ENCODE measurements around the gene SLC8A2. TPM values are rescaled to one million over a fixed set of nuclear protein-coding genes. Genes with fewer than 3 reads are reported as not detected.
"Not testable (repeated sequence)": the region's sequence is repeated elsewhere in the genome, so short reads cannot be mapped to it uniquely, and the experiment has no call there.

Gene SLC8A2
- polyA plus RNA-seq, 1 donor from 2014 or later = not detected

GRCh38 chr19:47486220-47486619, 14.5 kb upstream of the SLC8A2 start:
- not testable (repeated sequence) for H3K36me3 Mint-ChIP-seq, H3K27me3 Mint-ChIP-seq, H3K9me3 Mint-ChIP-seq
- H3K27ac Mint-ChIP-seq = peak overlapping the region in 2 of 3 donors; percentile 64 to 71
- peaks cover 27 to 29% (median 27%) of the 10 kb centered on the region in 3 donors for H3K4me1 Mint-ChIP-seq
- peak overlapping the region in 2 of 4 donors; percentile 49 to 91 for H3K4me3 Mint-ChIP-seq

GRCh38 chr19:47485210-47485609, 13.5 kb upstream of the SLC8A2 start:
- H3K4me3 Mint-ChIP-seq = peak overlapping the region; percentile 91 to 100 (median 97)
- peak overlapping the region; percentile 53 to 92 (median 88) for H3K27ac Mint-ChIP-seq
- no peaks in the 10 kb centered on the region for H3K27me3 Mint-ChIP-seq
- peaks cover 27 to 30% (median 29%) of the 10 kb centered on the region in 3 donors for H3K4me1 Mint-ChIP-seq
- H3K36me3 Mint-ChIP-seq = peaks cover 2% of the 10 kb centered on the region
- H3K9me3 Mint-ChIP-seq = no peaks in the 10 kb centered on the region

GRCh38 chr19:47483800-47484690, 12.4 kb upstream of the SLC8A2 start, which contains the start of gene KPTN:
Gene KPTN, minus strand, starts transcription at chr19:47484219. Its CDS starts 59 bp downstream, at chr19:47484160.
- H3K27me3 Mint-ChIP-seq = peaks cover 2% of the 10 kb centered on the region
- H3K27ac Mint-ChIP-seq = peak within 1 kb of the TSS; percentile 88 to 97 (median 97)
- H3K36me3 Mint-ChIP-seq = no peaks in the 10 kb centered on the region
- peak within 1 kb of the TSS; percentile 91 to 100 (median 97) for H3K4me3 Mint-ChIP-seq
- H3K9me3 Mint-ChIP-seq = no peaks in the 10 kb centered on the region
- H3K4me1 Mint-ChIP-seq = peaks cover 27 to 29% (median 28%) of the 10 kb centered on the region in 3 donors

GRCh38 chr19:47483200-47483599, 11.5 kb upstream of the SLC8A2 start:
- peak overlapping the region in 2 of 4 donors; percentile 91 to 99 for H3K4me3 Mint-ChIP-seq
- peaks cover 2% of the 10 kb centered on the region for H3K27me3 Mint-ChIP-seq
- H3K4me1 Mint-ChIP-seq = peaks cover 27 to 29% (median 28%) of the 10 kb centered on the region in 3 donors
- H3K36me3 Mint-ChIP-seq = no peaks in the 10 kb centered on the region
- no peaks in the 10 kb centered on the region for H3K9me3 Mint-ChIP-seq
- H3K27ac Mint-ChIP-seq = peak overlapping the region in 2 of 3 donors; percentile 45 to 97

- peaks cover 2% of the 10 kb centered on the region for H3K36me3 Mint-ChIP-seq
- H3K4me1 Mint-ChIP-seq = peaks cover 20 to 27% (median 21%) of the 10 kb centered on the region in 3 donors
- peak overlapping the region in 1 of 3 donors; percentile 85 for H3K27ac Mint-ChIP-seq
- H3K9me3 Mint-ChIP-seq = no peaks in the 10 kb centered on the region
- H3K27me3 Mint-ChIP-seq = peaks cover 2% of the 10 kb centered on the region
- H3K4me3 Mint-ChIP-seq = peak overlapping the region in 2 of 4 donors; percentile 45 to 66
Measured at GRCh38 chr19:47481460-47482052, 9.9 kb upstream of the SLC8A2 start.

- Mint-ChIP-seq H3K4me3 (peak overlapping the region in 2 of 4 donors; percentile 43 to 66), H3K4me1 (peaks cover 14 to 19% (median 18%) of the 10 kb centered on the region in 3 donors), H3K27me3 (peaks cover 2% of the 10 kb centered on the region), H3K36me3 (peaks cover 2% of the 10 kb centered on the region), H3K27ac (peak overlapping the region in 1 of 3 donors; percentile 86), H3K9me3 (no peaks in the 10 kb centered on the region)
Measured at GRCh38 chr19:47480658-47481057, 9.0 kb upstream of the SLC8A2 start.

GRCh38 chr19:47479701-47480503, 8.2 kb upstream of the SLC8A2 start:
- no peaks in the 10 kb centered on the region for H3K9me3 Mint-ChIP-seq
- H3K27me3 Mint-ChIP-seq = peaks cover 2% of the 10 kb centered on the region
- peak overlapping the region in 1 of 3 donors; percentile 86 for H3K27ac Mint-ChIP-seq
- peaks cover 6 to 12% (median 11%) of the 10 kb centered on the region in 3 donors for H3K4me1 Mint-ChIP-seq
- peaks cover 6% of the 10 kb centered on the region for H3K36me3 Mint-ChIP-seq
- H3K4me3 Mint-ChIP-seq = no peak overlapping the region

GRCh38 chr19:47476438-47476972, 4.8 kb upstream of the SLC8A2 start:
- Mint-ChIP-seq H3K4me1 (peaks cover 0 to 5% (median 2%) of the 10 kb centered on the region in 3 donors), H3K4me3 (no peak overlapping the region), H3K36me3 (peaks cover 6% of the 10 kb centered on the region), H3K9me3 (no peaks in the 10 kb centered on the region), H3K27ac (no peak overlapping the region), H3K27me3 (peaks cover 7% of the 10 kb centered on the region)

- no peak overlapping the region for H3K4me3 Mint-ChIP-seq
- H3K27me3 Mint-ChIP-seq = peaks cover 14% of the 10 kb centered on the region
- peaks cover 6% of the 10 kb centered on the region for H3K36me3 Mint-ChIP-seq
- no peaks in the 10 kb centered on the region for H3K9me3 Mint-ChIP-seq
- peak overlapping the region in 1 of 3 donors; percentile 85 for H3K27ac Mint-ChIP-seq
- peaks cover 0 to 5% (median 3%) of the 10 kb centered on the region in 3 donors for H3K4me1 Mint-ChIP-seq
Measured at GRCh38 chr19:47475465-47475864, 3.8 kb upstream of the SLC8A2 start.

GRCh38 chr19:47473336-47473735, 1.6 kb upstream of the SLC8A2 start:
- Mint-ChIP-seq H3K27me3 (peaks cover 30% of the 10 kb centered on the region), H3K36me3 (peaks cover 6% of the 10 kb centered on the region), H3K9me3 (no peaks in the 10 kb centered on the region), H3K4me3 (peak overlapping the region in 1 of 4 donors; percentile 47), H3K27ac (no peak overlapping the region), H3K4me1 (peaks cover 0 to 5% (median 2%) of the 10 kb centered on the region in 3 donors)

GRCh38 chr19:47471381-47471732, 336 bp downstream of the SLC8A2 start:
- H3K9me3 Mint-ChIP-seq = no peaks in the 10 kb centered on the region
- H3K27me3 Mint-ChIP-seq = peaks cover 44% of the 10 kb centered on the region
- H3K36me3 Mint-ChIP-seq = peaks cover 6% of the 10 kb centered on the region
- peak overlapping the region in 2 of 4 donors; percentile 55 to 88 for H3K4me3 Mint-ChIP-seq
- H3K4me1 Mint-ChIP-seq = peaks cover 0 to 5% (median 2%) of the 10 kb centered on the region in 3 donors
- no peak overlapping the region for H3K27ac Mint-ChIP-seq

GRCh38 chr19:47470447-47471195, 1.1 kb downstream of the SLC8A2 start:
- no peaks in the 10 kb centered on the region for H3K9me3 Mint-ChIP-seq
- peaks cover 0 to 5% (median 2%) of the 10 kb centered on the region in 3 donors for H3K4me1 Mint-ChIP-seq
- no peak overlapping the region for H3K27ac Mint-ChIP-seq
- peaks cover 6% of the 10 kb centered on the region for H3K36me3 Mint-ChIP-seq
- H3K27me3 Mint-ChIP-seq = peaks cover 49% of the 10 kb centered on the region
- H3K4me3 Mint-ChIP-seq = peak overlapping the region in 2 of 4 donors; percentile 48 to 88

GRCh38 chr19:47469719-47470118, 2.0 kb downstream of the SLC8A2 start:
- H3K36me3 Mint-ChIP-seq = peaks cover 1% of the 10 kb centered on the region
- no peak overlapping the region for H3K27ac Mint-ChIP-seq
- H3K4me3 Mint-ChIP-seq = no peak overlapping the region
- H3K4me1 Mint-ChIP-seq = peaks cover 0 to 5% (median 2%) of the 10 kb centered on the region in 3 donors
- H3K27me3 Mint-ChIP-seq = peaks cover 53% of the 10 kb centered on the region
- no peaks in the 10 kb centered on the region for H3K9me3 Mint-ChIP-seq

- no peak overlapping the region for H3K4me3 Mint-ChIP-seq
- H3K9me3 Mint-ChIP-seq = no peaks in the 10 kb centered on the region
- peaks cover 1% of the 10 kb centered on the region for H3K36me3 Mint-ChIP-seq
- no peak overlapping the region for H3K27ac Mint-ChIP-seq
- H3K4me1 Mint-ChIP-seq = peaks cover 0 to 5% (median 2%) of the 10 kb centered on the region in 3 donors
- peaks cover 56% of the 10 kb centered on the region for H3K27me3 Mint-ChIP-seq
Measured at GRCh38 chr19:47469363-47469700, 2.4 kb downstream of the SLC8A2 start.
